GM18868 (cell line): ENCODE measurements around the gene SHROOM2.
A peak's percentile ranks its signal among the peaks of the same experiment; 100 is the strongest.

Experiments
- ATAC-seq: cut with Tn5 transposase; IDR thresholded peaks from one replicate; pipeline ENCODE4 v1.9.1; 2021; ENCODE audit warnings: mild to moderate bottlenecking, moderate library complexity; ENCODE audit not compliant: unreplicated experiment

SHROOM2 gene

GRCh38 chrX:9927698-9928482, 141.7 kb downstream of the SHROOM2 start:
- ATAC-seq = no peak

GRCh38 chrX:9935436-9935835, 149.2 kb downstream of the SHROOM2 start:
- ATAC-seq = no peak

- ATAC-seq = no peak
Measured at GRCh38 chrX:9937761-9938160, 151.5 kb downstream of the SHROOM2 start.

- ATAC-seq = no peak
Measured at GRCh38 chrX:9938516-9938915, 152.3 kb downstream of the SHROOM2 start.

GRCh38 chrX:9940421-9940820, 154.2 kb downstream of the SHROOM2 start:
- no peak for ATAC-seq

GRCh38 chrX:9942086-9942485, 155.9 kb downstream of the SHROOM2 start:
- ATAC-seq = peak; percentile 96

- peak; percentile 53 for ATAC-seq
Measured at GRCh38 chrX:9943420-9943819, 157.2 kb downstream of the SHROOM2 start.

- no peak for ATAC-seq
Measured at GRCh38 chrX:9947131-9947794, 161.0 kb downstream of the SHROOM2 start.

GRCh38 chrX:9948406-9948805, 162.2 kb downstream of the SHROOM2 start:
- no peak for ATAC-seq

- no peak for ATAC-seq
Measured at GRCh38 chrX:9952300-9952699, 166.1 kb downstream of the SHROOM2 start.

GRCh38 chrX:9953396-9953795, 167.2 kb downstream of the SHROOM2 start:
- no peak for ATAC-seq

GRCh38 chrX:9955506-9955905, 169.3 kb downstream of the SHROOM2 start:
- ATAC-seq = no peak

- no peak for ATAC-seq
Measured at GRCh38 chrX:9957743-9958142, 171.5 kb downstream of the SHROOM2 start.

- no peak for ATAC-seq
Measured at GRCh38 chrX:9958183-9958582, 172.0 kb downstream of the SHROOM2 start.

GRCh38 chrX:9961750-9962149, 175.5 kb downstream of the SHROOM2 start:
- no peak for ATAC-seq

GRCh38 chrX:9966775-9967408, 180.7 kb downstream of the SHROOM2 start, which contains the start of gene CLDN34:
Gene CLDN34 (plus strand): TSS chrX:9967358. CDS start chrX:9967358, 0 bp downstream.
- ATAC-seq = no peak

- no peak for ATAC-seq
Measured at GRCh38 chrX:9977635-9978034, 191.4 kb downstream of the SHROOM2 start.

- ATAC-seq = no peak
Measured at GRCh38 chrX:9980401-9980800, 194.2 kb downstream of the SHROOM2 start.

- ATAC-seq = no peak
Measured at GRCh38 chrX:9980927-9981326, 194.7 kb downstream of the SHROOM2 start.

- no peak for ATAC-seq
Measured at GRCh38 chrX:9983441-9983840, 197.2 kb downstream of the SHROOM2 start.

- ATAC-seq = no peak
Measured at GRCh38 chrX:9983846-9984245, 197.6 kb downstream of the SHROOM2 start.

- no peak for ATAC-seq
Measured at GRCh38 chrX:9988762-9989161, 202.5 kb downstream of the SHROOM2 start.
